EL (cell line): ENCODE results near the gene KIAA0319L.

ENCODE experiments used
- DNase-seq: peaks from one replicate; pipeline ENCODE4 v3.0.0-alpha.2; 2016

KIAA0319L gene

GRCh38 chr1:35535243-35535642, 22.0 kb downstream of the KIAA0319L start:
- DNase-seq: peak; percentile 6

GRCh38 chr1:35533586-35533985, 23.6 kb downstream of the KIAA0319L start:
- no peak for DNase-seq

DNA sequence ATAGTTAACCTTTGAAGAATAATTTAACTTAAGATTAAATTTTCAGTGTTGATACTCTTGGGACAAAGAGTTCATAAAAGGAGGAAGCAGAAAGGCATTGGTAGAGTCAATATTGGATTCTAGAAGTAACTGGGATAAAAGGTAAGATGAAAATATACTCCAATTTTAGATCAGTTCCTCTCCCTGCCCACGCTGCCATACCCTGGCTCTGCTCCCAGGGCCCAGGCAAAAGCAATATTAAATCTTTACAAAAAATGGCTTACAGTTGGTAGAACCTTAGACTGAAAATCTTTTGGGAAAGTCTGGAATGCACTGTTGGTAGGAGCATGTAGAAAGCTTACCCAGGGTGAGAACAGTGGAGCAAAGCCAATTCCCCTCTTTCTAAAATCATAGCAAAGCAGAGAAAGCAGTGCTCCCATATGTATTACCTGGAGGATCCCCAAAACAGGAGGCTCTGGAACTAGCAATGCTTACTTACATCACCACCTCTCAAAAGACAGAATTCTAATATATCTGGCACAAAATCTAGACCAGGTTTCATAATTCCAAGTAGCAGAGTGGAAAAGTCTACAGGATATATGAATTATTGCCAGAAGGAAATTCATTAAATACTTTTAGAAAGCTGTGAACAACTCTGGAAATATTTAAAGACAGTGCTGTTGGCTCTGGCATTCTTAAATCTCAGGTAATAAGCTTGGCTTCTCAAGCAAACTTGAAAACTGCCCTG, 24.5 kb downstream of the KIAA0319L start:
- DNase-seq: peak; percentile 14

- no peak for DNase-seq
These were observed 25.8 kb downstream of the KIAA0319L start for GRCh38 chr1:35531368-35531767.

DNA sequence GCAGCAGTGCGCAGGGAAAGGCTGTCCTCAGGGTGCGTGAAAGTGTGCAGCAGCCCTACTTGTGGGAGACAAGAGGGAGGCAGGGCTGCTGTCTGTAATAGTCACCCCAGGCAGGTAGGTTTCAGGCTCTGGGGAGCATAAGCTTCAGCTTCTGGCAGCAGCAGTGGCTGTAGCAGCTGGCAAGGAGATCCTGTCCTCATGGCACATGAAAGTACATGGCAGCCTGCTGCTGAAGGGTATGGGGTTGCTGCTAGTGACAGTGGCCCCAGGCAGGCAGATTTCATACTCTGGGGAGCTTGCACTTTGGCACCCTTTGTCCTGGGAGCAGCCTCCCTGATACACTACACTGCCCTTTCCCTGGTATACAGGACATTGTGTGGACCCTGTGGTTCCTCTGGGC, 26.3 kb downstream of the KIAA0319L start:
- no peak for DNase-seq

GRCh38 chr1:35530168-35530567, 27.0 kb downstream of the KIAA0319L start:
- no peak for DNase-seq

- no peak for DNase-seq
These were observed 33.1 kb downstream of the KIAA0319L start for GRCh38 chr1:35524106-35524505.

DNA sequence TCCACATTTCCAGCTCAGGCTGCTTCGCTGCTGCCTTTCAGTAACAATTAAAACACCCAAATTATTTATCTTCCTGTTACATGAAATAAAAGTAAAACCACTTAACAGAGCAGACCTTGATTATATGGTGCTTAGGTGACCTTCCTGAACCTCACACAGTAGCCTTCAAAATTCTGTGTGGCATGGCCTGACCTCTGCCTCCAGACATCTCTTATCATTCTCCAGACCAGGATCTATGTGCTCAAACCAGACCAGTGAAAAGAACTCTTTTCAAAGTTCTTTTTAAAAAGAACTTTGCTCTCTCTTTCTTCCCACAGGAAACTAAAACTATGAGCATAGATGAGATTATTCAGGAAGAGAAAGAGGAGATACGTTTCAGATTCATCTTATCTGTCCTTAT, 37.8 kb downstream of the KIAA0319L start:
- no peak for DNase-seq

DNA sequence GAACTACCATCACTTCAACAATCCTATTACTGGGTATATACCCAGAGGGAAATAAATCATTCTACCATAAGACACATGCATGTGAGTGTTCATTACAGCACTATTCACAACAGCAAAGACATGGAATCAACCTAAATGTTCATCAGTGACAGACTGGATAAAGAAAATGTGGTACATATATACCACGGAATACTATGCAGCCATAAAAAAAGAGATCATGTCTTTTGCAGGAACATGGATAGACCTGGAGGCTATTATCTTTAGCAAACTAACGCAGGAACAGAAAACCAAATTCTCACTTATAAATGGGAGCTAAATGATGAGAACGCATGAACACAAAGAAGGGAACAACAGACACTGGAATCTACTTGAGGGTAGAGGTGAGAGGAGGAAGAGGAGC, 39.0 kb downstream of the KIAA0319L start:
- no peak for DNase-seq

DNA sequence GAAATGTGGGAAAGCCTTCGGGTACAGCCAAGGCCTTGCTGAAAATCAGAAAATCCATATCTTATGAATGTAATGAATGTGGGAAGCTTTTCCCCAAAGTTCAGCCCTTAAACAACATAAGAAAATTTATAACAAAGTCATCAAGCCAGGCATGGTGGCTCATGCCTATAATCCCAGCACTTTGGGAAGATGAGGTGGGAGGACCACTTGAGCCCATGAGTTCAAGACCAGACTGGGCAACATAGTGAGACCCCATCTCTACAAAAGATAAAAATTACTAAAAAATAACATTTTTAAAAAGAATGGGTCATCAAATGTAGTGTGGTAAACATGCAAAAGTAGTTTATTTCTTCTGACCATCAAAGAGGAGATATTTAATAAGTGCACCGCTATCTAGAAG, 45.9 kb downstream of the KIAA0319L start:
- DNase-seq: no peak

DNA sequence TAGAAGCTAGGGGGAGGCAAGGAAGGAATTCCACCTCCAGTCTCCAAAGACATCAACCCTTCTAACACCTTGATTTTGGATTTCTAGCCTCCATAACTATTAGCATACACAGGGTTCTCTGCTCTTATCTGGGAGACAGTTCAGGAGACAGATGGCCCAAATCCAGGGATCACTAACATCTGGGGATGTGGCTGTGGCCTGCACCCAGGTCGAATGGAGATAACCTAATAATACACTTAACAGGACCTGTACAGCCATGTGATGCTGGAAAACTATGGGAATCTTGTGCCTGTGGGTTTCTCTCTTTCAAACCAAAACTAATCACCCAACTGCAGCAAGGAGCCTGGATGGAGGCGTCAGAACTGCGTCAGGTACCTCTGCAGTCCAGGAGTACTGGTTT, 47.6 kb downstream of the KIAA0319L start:
- no peak for DNase-seq

- DNase-seq: no peak
These were observed 49.3 kb downstream of the KIAA0319L start for GRCh38 chr1:35507947-35508346.

- no peak for DNase-seq
These were observed 50.0 kb downstream of the KIAA0319L start for GRCh38 chr1:35506960-35507912.

DNA sequence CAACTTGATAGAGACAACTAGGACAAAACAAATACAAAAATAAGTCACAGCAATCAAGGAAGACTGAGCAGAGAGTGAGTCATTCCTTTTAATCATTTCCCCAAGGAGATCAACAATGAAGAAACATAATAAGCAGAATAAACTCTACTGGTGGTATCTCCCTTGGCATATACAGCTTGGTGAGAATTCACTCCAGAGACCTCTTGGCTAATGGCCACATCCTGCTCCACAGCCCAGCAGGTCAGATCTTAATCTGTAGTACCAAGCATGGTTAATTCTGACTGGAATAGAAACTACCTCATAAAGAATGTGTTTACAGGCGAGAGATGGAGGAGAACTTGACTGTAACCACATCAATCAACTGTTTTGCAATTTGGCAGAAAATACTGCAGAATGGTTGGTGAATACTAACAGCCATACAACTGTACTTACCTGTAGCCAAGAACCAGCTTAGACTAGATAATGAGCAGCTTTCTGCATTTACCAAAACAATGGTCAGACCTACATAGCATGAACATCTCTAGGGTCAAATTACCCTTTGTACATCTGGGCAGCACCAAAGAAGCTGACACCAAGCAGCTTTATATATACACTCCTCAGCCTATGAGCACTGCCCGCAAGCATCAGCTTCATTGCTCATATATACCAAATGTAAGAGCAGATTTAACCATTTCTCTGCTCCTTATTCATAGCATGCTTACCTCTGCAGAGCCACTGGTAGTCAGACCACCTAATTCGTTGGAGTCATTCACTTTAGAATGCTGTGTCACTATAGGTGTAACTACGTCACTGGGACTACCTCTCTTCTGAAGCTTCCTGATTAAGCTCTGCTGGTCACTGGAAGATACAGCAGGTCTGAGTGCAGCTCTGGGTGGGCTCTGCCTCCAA, 51.0 kb downstream of the KIAA0319L start:
- peak; percentile 87 for DNase-seq

- no peak for DNase-seq
These were observed 55.0 kb downstream of the KIAA0319L start for GRCh38 chr1:35502242-35502641.

GRCh38 chr1:35500439-35500838, 56.8 kb downstream of the KIAA0319L start:
- DNase-seq: no peak

- no peak for DNase-seq
These were observed 57.5 kb downstream of the KIAA0319L start for GRCh38 chr1:35499652-35500176.

GRCh38 chr1:35499231-35499630, 58.0 kb downstream of the KIAA0319L start:
- DNase-seq: no peak

GRCh38 chr1:35497571-35497970, 59.6 kb downstream of the KIAA0319L start:
- DNase-seq: no peak

- no peak for DNase-seq
These were observed 67.0 kb downstream of the KIAA0319L start for GRCh38 chr1:35490250-35490649.

- DNase-seq: no peak
These were observed 68.9 kb downstream of the KIAA0319L start for GRCh38 chr1:35488336-35488735.

- no peak for DNase-seq
These were observed 70.3 kb downstream of the KIAA0319L start for GRCh38 chr1:35486858-35487408.
